Measurements from ENCODE around the gene ST8SIA6.
"Not testable (repeated sequence)": the region's sequence is repeated elsewhere in the genome, so short reads cannot be mapped to it uniquely, and the experiment has no call there.

ST8SIA6 gene

GRCh38 chr10:17326377-17326776 is 128.0 kb downstream of the ST8SIA6 start:
- Histone ChIP-seq H3K9me3 (ENCODE audit: control insufficient read depth, low read length) (no peaks in the 10 kb centered on the region), H3K36me3 (ENCODE audit: control insufficient read depth, insufficient read depth, low read length) (no peaks in the 10 kb centered on the region), H3K9ac (no peak overlapping the region), H3K4me2 (ENCODE audit: low read length) (no peak overlapping the region), H3K27ac (no peak overlapping the region), H3K4me1 (no peaks in the 10 kb centered on the region), H3K27me3 (ENCODE audit: control insufficient read depth, insufficient read depth, low read length) (no peaks in the 10 kb centered on the region), H3K4me3 (ENCODE audit: low read depth, low read length) (no peak overlapping the region), H2AFZ (no peak overlapping the region), H3K79me2 (no peaks in the 10 kb centered on the region)
- no peak for TF ChIP-seq CTCF (IDR thresholded peaks at IDR 0.05)

GRCh38 chr10:17321957-17322356 is 132.4 kb downstream of the ST8SIA6 start:
- H3K9me3 ChIP-seq (ENCODE audit: control insufficient read depth, low read length); H3K79me2 ChIP-seq; H3K4me3 ChIP-seq (ENCODE audit: low read depth, low read length); H2AFZ ChIP-seq; H3K27me3 ChIP-seq (ENCODE audit: control insufficient read depth, insufficient read depth, low read length); H3K27ac ChIP-seq; H3K36me3 ChIP-seq (ENCODE audit: control insufficient read depth, insufficient read depth, low read length); H3K4me1 ChIP-seq; H3K9ac ChIP-seq; H3K4me2 ChIP-seq (ENCODE audit: low read length): not testable (repeated sequence)

- Histone ChIP-seq H3K27ac (no peak overlapping the region), H3K4me2 (ENCODE audit: low read length) (no peak overlapping the region), H3K79me2 (no peaks in the 10 kb centered on the region), H2AFZ (no peak overlapping the region), H3K9me3 (ENCODE audit: control insufficient read depth, low read length) (no peaks in the 10 kb centered on the region), H3K9ac (no peak overlapping the region), H3K4me3 (ENCODE audit: low read depth, low read length) (no peak overlapping the region), H3K36me3 (ENCODE audit: control insufficient read depth, insufficient read depth, low read length) (no peaks in the 10 kb centered on the region), H3K4me1 (no peaks in the 10 kb centered on the region), H3K27me3 (ENCODE audit: control insufficient read depth, insufficient read depth, low read length) (no peaks in the 10 kb centered on the region)
- TF ChIP-seq CTCF (IDR thresholded peaks at IDR 0.05) = no peak
These were observed 137.8 kb downstream of the ST8SIA6 start for GRCh38 chr10:17316488-17317170.

- no peak for TF ChIP-seq CTCF (IDR thresholded peaks at IDR 0.05)
These were observed 145.0 kb downstream of the ST8SIA6 start for GRCh38 chr10:17309435-17309834.

GRCh38 chr10:17307123-17307522 is 147.3 kb downstream of the ST8SIA6 start:
- Histone ChIP-seq H3K27me3 (ENCODE audit: control insufficient read depth, insufficient read depth, low read length) (no peaks in the 10 kb centered on the region), H3K27ac (no peak overlapping the region), H3K36me3 (ENCODE audit: control insufficient read depth, insufficient read depth, low read length) (no peaks in the 10 kb centered on the region), H3K4me3 (ENCODE audit: low read depth, low read length) (no peak overlapping the region), H2AFZ (no peak overlapping the region), H3K4me1 (no peaks in the 10 kb centered on the region), H3K4me2 (ENCODE audit: low read length) (no peak overlapping the region), H3K9ac (no peak overlapping the region), H3K79me2 (no peaks in the 10 kb centered on the region), H3K9me3 (ENCODE audit: control insufficient read depth, low read length) (no peaks in the 10 kb centered on the region)
- no peak for TF ChIP-seq CTCF (IDR thresholded peaks at IDR 0.05)

More at GRCh38 chr10:17309435-17309834, 145.0 kb downstream of the ST8SIA6 start:
- Histone ChIP-seq H3K27me3 (ENCODE audit: control insufficient read depth, insufficient read depth, low read length) (no peaks in the 10 kb centered on the region), H3K36me3 (ENCODE audit: control insufficient read depth, insufficient read depth, low read length) (no peaks in the 10 kb centered on the region), H2AFZ (no peak overlapping the region), H3K27ac (no peak overlapping the region), H3K79me2 (no peaks in the 10 kb centered on the region), H3K9me3 (ENCODE audit: control insufficient read depth, low read length) (no peaks in the 10 kb centered on the region), H3K4me2 (ENCODE audit: low read length) (no peak overlapping the region), H3K4me1 (no peaks in the 10 kb centered on the region), H3K9ac (no peak overlapping the region), H3K4me3 (ENCODE audit: low read depth, low read length) (no peak overlapping the region)
